ENCODE results near the gene MRPL12.
A peak's percentile ranks its signal among the peaks of the same experiment; 100 is the strongest.

- TF ChIP-seq CTCF (conservative IDR thresholded peaks at IDR 0.05; ENCODE audit: low read depth in 2 of 2) (peak in 1 of 2 experiments; percentile 27; a peak in 1 of 4 replicates), REST (IDR thresholded peaks at IDR 0.05; ENCODE audit: unreplicated experiment) (no peak), EZH2phosphoT487 (IDR thresholded peaks at IDR 0.05; ENCODE audit: unreplicated experiment) (no peak), JUNB (IDR thresholded peaks at IDR 0.05; ENCODE audit: unreplicated experiment) (no peak), EZH2 (IDR thresholded peaks at IDR 0.05; ENCODE audit: low read depth, unreplicated experiment) (no peak)
These were observed 1.7 kb upstream of the MRPL12 start for GRCh38 chr17:81701288-81702071.

Data from GM23338 (cell line).